ENCODE measurements around the gene CTSA.

The CTSA gene

DNA sequence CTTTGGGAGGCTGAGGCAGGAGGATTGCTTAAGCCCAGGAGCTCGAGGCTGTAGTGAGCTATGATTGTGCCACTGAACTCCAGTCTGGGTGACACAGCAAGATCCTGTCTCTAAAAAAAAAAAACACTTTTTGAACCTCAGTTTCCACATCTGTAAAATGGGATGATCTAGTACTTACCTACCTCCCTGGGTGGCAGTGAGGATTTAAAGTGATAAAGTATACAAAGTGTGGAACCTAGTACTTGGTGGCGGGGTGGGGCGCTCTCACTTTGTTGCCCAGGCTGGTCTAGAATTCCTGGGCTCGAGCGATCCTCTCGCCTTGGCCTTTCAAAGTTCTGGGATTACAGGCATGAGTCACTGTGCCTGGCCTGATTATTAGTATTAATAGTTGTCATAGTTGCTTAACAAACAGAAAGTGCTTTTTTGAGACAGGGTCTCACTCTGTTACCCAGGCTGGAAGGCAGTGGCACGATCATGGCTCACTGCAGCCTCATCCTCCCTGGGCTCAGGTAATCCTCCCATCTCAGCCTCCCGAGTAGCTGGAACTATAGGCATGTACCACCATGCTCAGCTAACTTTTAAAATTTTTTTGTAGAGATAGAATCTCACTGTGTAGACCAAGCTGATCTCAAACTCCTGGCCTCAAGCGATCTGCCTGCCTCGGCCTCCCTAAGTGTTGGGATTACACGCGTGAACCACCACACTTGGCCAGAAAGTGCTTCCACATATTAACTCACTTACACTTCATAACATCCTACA lies 27.8 kb downstream of the CTSA start:
- no peak overlapping the region for H3K9ac ChIP-seq (ENCODE audit: low read length)
- no peaks in the 10 kb centered on the region for H3K36me3 ChIP-seq (replicated peaks; ENCODE audit: low read depth, low read length)
- no peaks in the 10 kb centered on the region for H4K20me1 ChIP-seq (ENCODE audit: insufficient read depth, low read length)
- H3K27ac ChIP-seq (ENCODE audit: low read length) = no peak overlapping the region
- no peak overlapping the region for H3K4me2 ChIP-seq (ENCODE audit: low read length)
- no peak overlapping the region for H2AFZ ChIP-seq (ENCODE audit: low read depth, low read length)
- no peaks in the 10 kb centered on the region for H3K79me2 ChIP-seq (ENCODE audit: low read length)
- TF ChIP-seq EZH2phosphoT487 (IDR thresholded peaks at IDR 0.05; ENCODE audit: low read depth) = no peak
- TF ChIP-seq, protein P1, sequence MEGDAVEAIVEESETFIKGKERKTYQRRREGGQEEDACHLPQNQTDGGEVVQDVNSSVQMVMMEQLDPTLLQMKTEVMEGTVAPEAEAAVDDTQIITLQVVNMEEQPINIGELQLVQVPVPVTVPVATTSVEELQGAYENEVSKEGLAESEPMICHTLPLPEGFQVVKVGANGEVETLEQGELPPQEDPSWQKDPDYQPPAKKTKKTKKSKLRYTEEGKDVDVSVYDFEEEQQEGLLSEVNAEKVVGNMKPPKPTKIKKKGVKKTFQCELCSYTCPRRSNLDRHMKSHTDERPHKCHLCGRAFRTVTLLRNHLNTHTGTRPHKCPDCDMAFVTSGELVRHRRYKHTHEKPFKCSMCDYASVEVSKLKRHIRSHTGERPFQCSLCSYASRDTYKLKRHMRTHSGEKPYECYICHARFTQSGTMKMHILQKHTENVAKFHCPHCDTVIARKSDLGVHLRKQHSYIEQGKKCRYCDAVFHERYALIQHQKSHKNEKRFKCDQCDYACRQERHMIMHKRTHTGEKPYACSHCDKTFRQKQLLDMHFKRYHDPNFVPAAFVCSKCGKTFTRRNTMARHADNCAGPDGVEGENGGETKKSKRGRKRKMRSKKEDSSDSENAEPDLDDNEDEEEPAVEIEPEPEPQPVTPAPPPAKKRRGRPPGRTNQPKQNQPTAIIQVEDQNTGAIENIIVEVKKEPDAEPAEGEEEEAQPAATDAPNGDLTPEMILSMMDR (IDR thresholded peaks at IDR 0.05; ENCODE audit: low read depth, low read length) = no peak
- peaks cover 7% of the 10 kb centered on the region for H3K4me1 ChIP-seq (ENCODE audit: low read length)
- H3K9me3 ChIP-seq (ENCODE audit: insufficient read depth, low read length) = no peaks in the 10 kb centered on the region
- no peak overlapping the region for H3K4me3 ChIP-seq (ENCODE audit: low read length)
- H3K27me3 ChIP-seq (ENCODE audit: low read depth, low read length) = peaks cover 8% of the 10 kb centered on the region; the same call in 1 of the 2 replicates

DNA sequence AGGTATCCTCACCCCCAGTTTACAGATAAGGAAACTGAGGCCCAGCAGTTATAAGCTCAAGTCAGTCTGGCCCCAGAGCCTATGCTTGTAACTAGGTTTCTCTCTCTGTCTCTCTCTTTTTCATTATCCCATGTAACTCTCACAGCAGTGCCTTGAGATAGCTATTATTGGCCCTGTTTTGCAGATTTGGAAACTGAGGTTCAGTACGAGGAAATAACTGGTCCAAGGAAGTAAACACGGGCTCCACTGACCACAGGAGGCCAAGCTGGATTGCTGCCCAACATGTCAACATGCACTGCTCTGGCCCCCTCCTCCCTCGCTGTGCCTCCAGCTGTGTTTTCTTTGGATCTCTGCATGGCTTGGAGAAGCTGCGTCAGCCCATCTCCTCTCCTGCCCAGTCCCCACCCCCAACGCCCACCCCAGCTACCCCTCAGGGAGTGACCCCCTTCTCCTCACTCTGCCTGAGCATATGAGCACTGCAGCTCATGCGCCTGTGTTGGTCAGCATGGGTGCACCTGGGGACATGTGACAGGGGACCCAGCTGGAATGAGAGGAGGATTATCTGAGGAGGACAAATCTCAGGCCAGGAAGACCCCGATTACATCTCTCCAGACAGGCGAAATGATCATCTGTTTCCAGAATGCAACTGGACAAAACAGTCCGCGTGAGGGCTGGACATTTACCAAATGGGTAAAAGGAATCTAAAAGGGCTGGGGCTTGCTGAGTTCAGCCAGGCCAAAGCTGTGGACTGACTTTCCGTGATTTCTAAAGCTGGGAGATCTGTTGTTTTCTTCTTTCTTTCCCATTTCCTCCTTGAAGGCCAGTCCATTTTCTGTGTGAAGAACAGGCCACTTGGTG lies 28.6 kb downstream of the CTSA start:
- TF ChIP-seq, protein P1 (IDR thresholded peaks at IDR 0.05; ENCODE audit: low read depth, low read length) = no peak
- no peak for TF ChIP-seq EZH2phosphoT487 (IDR thresholded peaks at IDR 0.05; ENCODE audit: low read depth)
- Histone ChIP-seq H3K9ac (ENCODE audit: low read length) (no peak overlapping the region), H3K79me2 (ENCODE audit: low read length) (no peaks in the 10 kb centered on the region), H2AFZ (ENCODE audit: low read depth, low read length) (no peak overlapping the region), H3K36me3 (replicated peaks; ENCODE audit: low read depth, low read length) (no peaks in the 10 kb centered on the region), H3K4me1 (ENCODE audit: low read length) (no peaks in the 10 kb centered on the region), H3K27me3 (ENCODE audit: low read depth, low read length) (peaks cover 8% of the 10 kb centered on the region; the same call in 1 of the 2 replicates), H3K4me2 (ENCODE audit: low read length) (no peak overlapping the region), H3K4me3 (ENCODE audit: low read length) (no peak overlapping the region), H3K27ac (ENCODE audit: low read length) (no peak overlapping the region), H4K20me1 (ENCODE audit: insufficient read depth, low read length) (no peaks in the 10 kb centered on the region), H3K9me3 (ENCODE audit: insufficient read depth, low read length) (no peaks in the 10 kb centered on the region)

DNA sequence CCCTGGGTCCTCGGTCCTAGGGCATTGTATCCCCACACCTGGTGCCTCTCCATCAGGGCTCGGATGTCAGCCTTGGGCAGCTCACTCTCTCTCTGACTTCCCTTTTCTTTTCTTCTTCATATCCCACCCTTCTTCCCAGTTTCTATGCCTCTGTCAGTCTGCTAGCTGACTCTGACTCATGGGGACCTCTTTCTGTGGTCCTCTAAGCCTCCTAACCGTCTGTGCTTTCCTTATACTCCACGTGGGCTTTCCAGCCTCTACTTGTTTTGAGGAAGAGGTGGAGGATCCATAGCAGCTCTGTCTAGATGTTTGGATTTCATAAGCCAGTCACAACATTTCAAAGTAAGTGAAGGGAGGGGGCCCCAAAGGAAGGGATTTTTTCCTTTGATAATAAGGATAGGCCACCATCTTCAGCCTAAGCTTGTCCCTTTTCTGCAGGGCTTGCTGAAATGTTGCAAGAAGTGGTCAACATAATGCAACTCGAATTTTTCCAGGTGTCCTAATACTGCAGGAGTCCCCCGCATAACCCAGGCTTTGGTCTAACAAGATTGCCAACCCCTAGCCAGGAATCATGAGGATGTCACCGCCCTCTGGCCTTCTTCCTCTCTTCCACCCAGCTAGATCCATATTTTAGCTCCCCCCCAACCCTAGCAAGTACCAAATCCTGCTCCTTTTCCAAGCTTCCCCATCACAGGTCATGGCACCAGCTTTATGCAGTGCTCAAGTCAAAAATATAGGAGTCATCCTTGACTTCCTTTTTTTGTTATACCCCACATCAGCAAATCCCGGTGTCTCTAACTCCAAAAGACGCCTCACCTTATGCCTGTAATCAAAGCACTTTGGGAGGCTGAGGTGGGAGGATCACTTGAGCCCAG lies 29.6 kb downstream of the CTSA start:
- Histone ChIP-seq H2AFZ (ENCODE audit: low read depth, low read length) (no peak overlapping the region), H3K4me1 (ENCODE audit: low read length) (no peaks in the 10 kb centered on the region), H3K9ac (ENCODE audit: low read length) (no peak overlapping the region), H3K27ac (ENCODE audit: low read length) (no peak overlapping the region), H3K36me3 (replicated peaks; ENCODE audit: low read depth, low read length) (no peaks in the 10 kb centered on the region), H3K4me3 (ENCODE audit: low read length) (no peak overlapping the region), H3K4me2 (ENCODE audit: low read length) (no peak overlapping the region), H3K9me3 (ENCODE audit: insufficient read depth, low read length) (no peaks in the 10 kb centered on the region), H3K27me3 (ENCODE audit: low read depth, low read length) (peaks cover 8% of the 10 kb centered on the region; the same call in 1 of the 2 replicates), H4K20me1 (ENCODE audit: insufficient read depth, low read length) (no peaks in the 10 kb centered on the region), H3K79me2 (ENCODE audit: low read length) (no peaks in the 10 kb centered on the region)
- TF ChIP-seq EZH2phosphoT487 (IDR thresholded peaks at IDR 0.05; ENCODE audit: low read depth) = no peak
- TF ChIP-seq, protein P1 (IDR thresholded peaks at IDR 0.05; ENCODE audit: low read depth, low read length) = no peak

Data from OCI-LY3 (cell line).